K562 (cell line): ENCODE results near the gene FAM98C. TPM values are rescaled to one million over a fixed set of nuclear protein-coding genes. Genes with fewer than 3 reads are reported as not detected.

Experiments
- ARHGAP35 ChIP-seq: fragments of 450-650 bp; IDR thresholded peaks from 2 replicates; pipeline ENCODE4 v1.6.1; 2018; ENCODE audit not compliant: partially characterized antibody
- ARID3B ChIP-seq: fragments of 250-450 bp; sonication (Bioruptor Pico); IDR thresholded peaks from 2 replicates; pipeline ENCODE4 v1.4.0; 2020; ENCODE audit warnings: borderline replicate concordance
- BCL6 ChIP-seq: fragments of 250-450 bp; sonication (Bioruptor Pico); IDR thresholded peaks from 2 replicates; pipeline ENCODE4 v1.4.0; 2020
- CBX1 ChIP-seq: sonication (generic); IDR thresholded peaks from 2 replicates; pipeline ENCODE4 v1.6.1; 2016; ENCODE audit warnings: antibody characterized with exemption, low read depth, mild to moderate bottlenecking
- CHD1 ChIP-seq: fragments of 200-600 bp; sonication (generic); IDR thresholded peaks from one replicate; pipeline ENCODE4 v1.6.1; 2012; ENCODE audit warnings: mild to moderate bottlenecking, moderate library complexity, low read length, inconsistent platforms
- E2F3 ChIP-seq: fragments of 250-450 bp; sonication (Bioruptor Pico); IDR thresholded peaks from 2 replicates; pipeline ENCODE4 v1.4.0; 2020; ENCODE audit warnings: mild to moderate bottlenecking
- ESRRB ChIP-seq: fragments of 250-450 bp; sonication (Bioruptor Pico); IDR thresholded peaks from 2 replicates; pipeline ENCODE4 v1.5.0; 2020; ENCODE audit warnings: mild to moderate bottlenecking, moderate library complexity, borderline replicate concordance
- GATAD2A ChIP-seq: fragments of 450-650 bp; IDR thresholded peaks from 2 replicates; pipeline ENCODE4 v1.6.1; 2017
- HDGF ChIP-seq: fragments of 450-650 bp; IDR thresholded peaks from 2 replicates; pipeline ENCODE4 v1.6.1; 2016
- MBD2 ChIP-seq: sonication (generic); IDR thresholded peaks from 2 replicates; pipeline ENCODE4 v1.6.1; 2016; ENCODE audit warnings: low read depth, borderline replicate concordance
- MTA1 ChIP-seq: fragments of 450-650 bp; IDR thresholded peaks from 2 replicates; pipeline ENCODE4 v1.6.1; 2017; ENCODE audit warnings: borderline replicate concordance
- MTA3 ChIP-seq: fragments of 450-650 bp; formaldehyde crosslinking; IDR thresholded peaks from 2 replicates; pipeline ENCODE4 v1.6.1; 2017; ENCODE audit warnings: mild to moderate bottlenecking, borderline replicate concordance
- PHTF2 ChIP-seq: fragments of 250-450 bp; sonication (Bioruptor Pico); IDR thresholded peaks from 2 replicates; pipeline ENCODE4 v1.5.0; 2021; ENCODE audit warnings: mild to moderate bottlenecking
- RBM25 ChIP-seq: fragments of 200-400 bp; formaldehyde crosslinking; IDR thresholded peaks from 2 replicates; pipeline ENCODE4 v1.6.1; 2018; ENCODE audit warnings: low read length, low read depth, moderate library complexity; ENCODE audit not compliant: severe bottlenecking
- RNF2 ChIP-seq: sonication (generic); IDR thresholded peaks from 2 replicates; pipeline ENCODE4 v1.6.1; 2016
- SNRNP70 ChIP-seq: fragments of 200-400 bp; formaldehyde crosslinking; optimal IDR thresholded peaks from 2 replicates; pipeline ENCODE3; 2017; ENCODE audit warnings: low read depth, low read length
- TAL1 ChIP-seq: fragments of 450-650 bp; IDR thresholded peaks from 2 replicates; pipeline ENCODE4 v1.6.1; 2016; ENCODE audit warnings: mild to moderate bottlenecking
- TCFL5 ChIP-seq: fragments of 250-450 bp; sonication (Bioruptor Pico); conservative IDR thresholded peaks from 2 replicates; pipeline ENCODE4 v1.6.1; 2021; ENCODE audit warnings: mild to moderate bottlenecking, moderate library complexity, matching md5 sums
- TFAM ChIP-seq: fragments of 250-450 bp; sonication (Bioruptor Pico); conservative IDR thresholded peaks from 2 replicates; pipeline ENCODE4 v1.5.0; 2021; ENCODE audit warnings: mild to moderate bottlenecking, moderate library complexity
- TSC22D4 ChIP-seq: fragments of 450-650 bp; IDR thresholded peaks from 2 replicates; pipeline ENCODE4 v1.6.1; 2016; ENCODE audit warnings: missing genetic modification characterization, missing biosample characterization, control low read depth
- ZNF124 ChIP-seq: sonication (generic); formaldehyde crosslinking; IDR thresholded peaks from 2 replicates; pipeline ENCODE4 v1.8.1; 2022; ENCODE audit warnings: missing genetic modification reagents
- ZZZ3 ChIP-seq: fragments of 450-650 bp; IDR thresholded peaks from 2 replicates; pipeline ENCODE4 v1.6.1; 2016; ENCODE audit warnings: antibody characterized with exemption, mild to moderate bottlenecking, moderate library complexity
- polyA plus RNA-seq, 8 experiments: library from polyadenylated mRNA; depleted of rRNA in 4 of 8; stranded (reverse) in 5 of 8; unstranded in 3 of 8; fragments of >200 nt; fragmentation: Nextera tagmentation in 2 of 8; fragmentation: Illumina TruSeq in 1 of 8; extraction: Ambion mirVana in 2 of 8; extraction: Trizol in 1 of 8; gene quantifications; 2 replicates each; pipeline versions ENCODE4 v1.2.1 to v1.2.3, GENCODE V29; 2011 to 2014; ENCODE audit warnings: inconsistent platforms in 1 of 8, missing spikeins in 1 of 8
- total RNA-seq, 7 experiments: library from RNA; depleted of rRNA in 6 of 7; stranded (reverse); fragments of >200 nt in 6 of 7; fragmentation: Illumina TruSeq in 2 of 7; extraction: Trizol in 2 of 7; gene quantifications; 2 replicates each; pipeline versions ENCODE4 v1.2.1 to v1.2.3, GENCODE V29; 2011 to 2021; ENCODE audit warnings: low replicate concordance in 1 of 7
- TF ChIP-seq, protein P1 (sequence below): sonication (generic); formaldehyde crosslinking; IDR thresholded peaks from 2 replicates; pipeline ENCODE4 v1.8.0; 2022; ENCODE audit warnings: mild to moderate bottlenecking, missing genetic modification reagents
- TF ChIP-seq, protein P2 (sequence below): sonication (generic); formaldehyde crosslinking; IDR thresholded peaks from 2 replicates; pipeline ENCODE4 v1.8.1; 2023; ENCODE audit warnings: mild to moderate bottlenecking, missing genetic modification reagents

Gene FAM98C
- total and polyA plus RNA-seq, 9 of the 15 experiments (the other 6 are each of a cell fraction or from before 2014, with no cell fraction given) = 1.7 to 43.8 (median 13.7) TPM

DNA sequence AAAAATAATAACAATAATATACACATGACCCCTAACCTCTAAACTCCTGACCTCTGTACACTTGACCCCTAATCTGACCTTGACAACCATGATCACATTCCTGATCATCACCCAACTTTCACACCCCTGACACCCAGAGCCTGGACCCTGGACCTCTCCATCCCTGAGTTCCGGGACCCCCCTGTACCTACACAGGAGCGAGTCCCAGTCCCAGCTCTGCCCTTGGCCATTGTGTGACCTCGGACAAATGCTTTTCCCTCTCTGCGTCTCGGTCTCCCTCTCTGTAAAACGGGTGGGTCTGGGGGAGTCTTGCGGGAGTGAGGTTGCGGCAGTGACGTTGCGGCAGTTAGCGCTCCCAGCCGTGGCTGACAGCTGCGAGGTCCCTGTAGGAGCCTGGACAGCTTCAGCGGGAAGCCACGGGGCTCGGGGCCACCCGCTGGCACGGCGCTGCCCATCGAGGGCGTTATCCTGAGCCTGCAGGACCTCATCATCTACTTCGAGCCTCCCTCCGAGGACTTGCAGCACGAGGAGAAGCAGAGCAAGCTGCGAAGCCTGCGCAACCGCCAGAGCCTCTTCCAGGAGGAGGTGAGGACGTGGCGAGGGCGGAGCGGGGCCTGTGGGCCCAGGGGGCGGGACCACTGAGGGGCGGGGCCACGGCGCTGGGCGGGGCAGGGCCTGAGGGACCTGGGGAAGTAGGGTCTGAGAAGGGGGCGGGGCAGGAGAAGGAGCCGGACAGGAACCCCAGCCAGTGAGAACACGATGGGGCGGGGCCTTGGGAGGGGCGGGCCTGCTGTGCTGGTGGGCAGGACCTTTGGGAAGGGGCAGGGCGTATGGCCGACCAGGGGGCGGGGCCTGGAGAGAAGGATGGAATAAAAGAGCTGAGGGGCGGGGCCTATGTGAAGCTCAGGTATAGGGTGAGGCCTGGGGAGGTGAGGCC lies 49.8 kb downstream of the FAM98C start (continued):
- TF ChIP-seq CHD1 (no peak), ZZZ3 (no peak), ARID3B (CRISPR knock-in tag) (0 out of 2 replicates have a peak, but pooled peaks have one; percentile 61), E2F3 (CRISPR knock-in tag) (0 out of 2 replicates have a peak, but pooled peaks have one; percentile 31), RBM25 (no peak), TCFL5 (CRISPR knock-in tag) (no peak), MTA3 (peak; percentile 80; the same call in 1 of the 2 replicates), ZNF124 (CRISPR knock-in tag) (no peak), HDGF (0 out of 2 replicates have a peak, but pooled peaks have one; percentile 77), MBD2 (no peak), CBX1 (peak; percentile 73; the same call in 1 of the 2 replicates), ARHGAP35 (no peak), SNRNP70 (no peak), MTA1 (no peak), GATAD2A (no peak), RNF2 (peak; percentile 86), ESRRB (CRISPR knock-in tag) (no peak), BCL6 (CRISPR knock-in tag) (no peak), TSC22D4 (tag) (no peak), TFAM (no peak), PHTF2 (no peak), TAL1 (no peak)
- TF ChIP-seq, protein P1, sequence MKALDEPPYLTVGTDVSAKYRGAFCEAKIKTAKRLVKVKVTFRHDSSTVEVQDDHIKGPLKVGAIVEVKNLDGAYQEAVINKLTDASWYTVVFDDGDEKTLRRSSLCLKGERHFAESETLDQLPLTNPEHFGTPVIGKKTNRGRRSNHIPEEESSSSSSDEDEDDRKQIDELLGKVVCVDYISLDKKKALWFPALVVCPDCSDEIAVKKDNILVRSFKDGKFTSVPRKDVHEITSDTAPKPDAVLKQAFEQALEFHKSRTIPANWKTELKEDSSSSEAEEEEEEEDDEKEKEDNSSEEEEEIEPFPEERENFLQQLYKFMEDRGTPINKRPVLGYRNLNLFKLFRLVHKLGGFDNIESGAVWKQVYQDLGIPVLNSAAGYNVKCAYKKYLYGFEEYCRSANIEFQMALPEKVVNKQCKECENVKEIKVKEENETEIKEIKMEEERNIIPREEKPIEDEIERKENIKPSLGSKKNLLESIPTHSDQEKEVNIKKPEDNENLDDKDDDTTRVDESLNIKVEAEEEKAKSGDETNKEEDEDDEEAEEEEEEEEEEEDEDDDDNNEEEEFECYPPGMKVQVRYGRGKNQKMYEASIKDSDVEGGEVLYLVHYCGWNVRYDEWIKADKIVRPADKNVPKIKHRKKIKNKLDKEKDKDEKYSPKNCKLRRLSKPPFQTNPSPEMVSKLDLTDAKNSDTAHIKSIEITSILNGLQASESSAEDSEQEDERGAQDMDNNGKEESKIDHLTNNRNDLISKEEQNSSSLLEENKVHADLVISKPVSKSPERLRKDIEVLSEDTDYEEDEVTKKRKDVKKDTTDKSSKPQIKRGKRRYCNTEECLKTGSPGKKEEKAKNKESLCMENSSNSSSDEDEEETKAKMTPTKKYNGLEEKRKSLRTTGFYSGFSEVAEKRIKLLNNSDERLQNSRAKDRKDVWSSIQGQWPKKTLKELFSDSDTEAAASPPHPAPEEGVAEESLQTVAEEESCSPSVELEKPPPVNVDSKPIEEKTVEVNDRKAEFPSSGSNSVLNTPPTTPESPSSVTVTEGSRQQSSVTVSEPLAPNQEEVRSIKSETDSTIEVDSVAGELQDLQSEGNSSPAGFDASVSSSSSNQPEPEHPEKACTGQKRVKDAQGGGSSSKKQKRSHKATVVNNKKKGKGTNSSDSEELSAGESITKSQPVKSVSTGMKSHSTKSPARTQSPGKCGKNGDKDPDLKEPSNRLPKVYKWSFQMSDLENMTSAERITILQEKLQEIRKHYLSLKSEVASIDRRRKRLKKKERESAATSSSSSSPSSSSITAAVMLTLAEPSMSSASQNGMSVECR = no peak
- TF ChIP-seq, protein P2, sequence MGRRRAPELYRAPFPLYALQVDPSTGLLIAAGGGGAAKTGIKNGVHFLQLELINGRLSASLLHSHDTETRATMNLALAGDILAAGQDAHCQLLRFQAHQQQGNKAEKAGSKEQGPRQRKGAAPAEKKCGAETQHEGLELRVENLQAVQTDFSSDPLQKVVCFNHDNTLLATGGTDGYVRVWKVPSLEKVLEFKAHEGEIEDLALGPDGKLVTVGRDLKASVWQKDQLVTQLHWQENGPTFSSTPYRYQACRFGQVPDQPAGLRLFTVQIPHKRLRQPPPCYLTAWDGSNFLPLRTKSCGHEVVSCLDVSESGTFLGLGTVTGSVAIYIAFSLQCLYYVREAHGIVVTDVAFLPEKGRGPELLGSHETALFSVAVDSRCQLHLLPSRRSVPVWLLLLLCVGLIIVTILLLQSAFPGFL (CRISPR knock-in tag) = no peak
